HG03045 (cell line): ENCODE measurements around the gene S100A10.
A peak's percentile ranks its signal among the peaks of the same experiment; 100 is the strongest.

ENCODE experiments used
- ATAC-seq: cut with Tn5 transposase; IDR thresholded peaks from one replicate; pipeline ENCODE4 v1.9.1; 2021; ENCODE audit warnings: mild to moderate bottlenecking, moderate library complexity; ENCODE audit not compliant: unreplicated experiment

Gene S100A10

DNA sequence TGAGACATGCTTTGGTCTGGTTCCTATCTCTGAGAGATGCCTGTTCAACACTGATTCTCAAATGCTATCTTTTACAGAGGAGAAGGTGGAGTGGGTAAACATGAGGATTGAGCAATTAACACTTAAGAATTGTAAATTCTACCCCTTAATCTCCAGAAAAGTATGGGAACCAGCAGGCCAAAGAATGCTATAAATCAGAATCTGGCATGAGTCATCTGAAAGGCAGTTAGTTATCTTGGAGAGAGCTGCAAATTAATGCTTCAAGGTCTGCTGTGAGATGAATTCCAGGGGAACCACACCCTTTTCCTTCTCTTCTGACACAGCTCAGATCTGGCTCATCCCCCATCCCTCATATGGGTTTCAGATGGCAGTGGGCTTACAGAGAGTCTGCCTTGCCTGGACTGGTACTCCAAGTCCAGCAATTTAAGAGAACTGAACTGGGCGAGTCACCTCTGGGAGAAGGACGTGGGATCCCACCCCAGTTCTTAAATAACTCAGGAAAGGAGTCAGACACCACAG is 5.2 kb downstream of the S100A10 start:
- ATAC-seq, result no peak

GRCh38 chr1:151986501-151987190 is 7.0 kb downstream of the S100A10 start:
- no peak for ATAC-seq

GRCh38 chr1:151985768-151986167 is 7.9 kb downstream of the S100A10 start:
- no peak for ATAC-seq

DNA sequence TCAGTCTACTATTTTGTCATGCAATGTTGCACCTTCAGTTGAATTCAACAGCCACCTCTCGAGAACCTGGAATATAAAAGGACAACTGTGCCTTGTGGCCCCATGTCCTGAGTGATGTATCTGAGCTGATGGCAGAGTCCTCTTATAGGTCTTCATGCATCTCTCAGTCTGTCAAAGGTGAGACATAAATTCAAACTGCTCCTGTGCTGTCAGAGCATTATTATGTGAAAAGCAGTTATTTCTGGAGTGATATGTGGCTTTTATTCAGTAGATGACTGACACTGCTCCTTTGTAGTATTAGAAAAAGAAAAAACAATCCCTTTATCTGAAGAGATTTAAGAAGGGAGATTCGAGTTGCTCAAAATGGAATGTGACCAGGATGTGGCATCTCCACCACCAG is 8.4 kb downstream of the S100A10 start:
- ATAC-seq, result no peak

GRCh38 chr1:151984313-151984956 is 9.2 kb downstream of the S100A10 start:
- peak; percentile 71 for ATAC-seq

- no peak for ATAC-seq
Measured at GRCh38 chr1:151982300-151983005, 11.2 kb downstream of the S100A10 start.

- no peak for ATAC-seq
Measured at GRCh38 chr1:151981178-151981525, 12.5 kb downstream of the S100A10 start.

- no peak for ATAC-seq
Measured at GRCh38 chr1:151980287-151981177, 13.1 kb downstream of the S100A10 start.

DNA sequence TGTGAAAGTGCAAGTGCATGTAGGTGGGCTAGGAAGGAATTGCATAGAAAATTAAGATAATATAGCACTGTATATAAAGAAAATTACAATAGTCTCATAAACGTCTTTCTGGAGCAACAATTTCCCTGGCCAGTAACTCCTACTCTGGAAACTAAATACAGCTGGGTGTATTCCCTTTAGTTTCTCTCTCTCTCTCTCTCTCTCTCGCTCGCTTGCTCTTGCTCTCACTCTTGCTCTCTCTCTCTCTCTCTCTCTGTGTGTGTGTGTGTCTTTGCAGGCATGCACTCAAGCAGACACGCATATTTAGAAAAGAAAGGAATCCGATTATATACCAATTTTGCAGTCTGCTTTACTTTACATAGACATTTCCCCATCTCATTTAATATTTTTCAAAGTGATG is 14.7 kb downstream of the S100A10 start:
- ATAC-seq, result no peak

GRCh38 chr1:151977662-151978230 is 15.9 kb downstream of the S100A10 start:
- no peak for ATAC-seq

DNA sequence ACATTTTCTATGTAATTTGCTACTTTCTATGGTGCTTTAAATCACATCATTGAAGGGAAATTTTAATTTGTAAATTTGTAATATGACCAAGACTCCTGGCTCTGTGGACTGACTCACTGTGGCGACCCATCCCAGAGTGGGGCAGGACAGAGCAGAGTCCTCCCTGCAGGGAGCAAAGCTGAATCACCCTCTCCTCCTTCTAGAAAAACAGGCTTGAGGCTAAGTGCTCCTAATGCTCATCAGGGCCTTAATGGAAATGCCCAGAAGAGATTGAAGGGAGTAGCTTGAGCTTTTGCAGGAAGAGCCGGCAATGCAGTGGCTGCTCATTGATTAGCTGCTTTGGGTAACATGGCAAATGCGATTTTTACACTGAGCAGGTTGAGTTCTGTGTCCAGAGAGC is 16.8 kb downstream of the S100A10 start:
- no peak for ATAC-seq

- no peak for ATAC-seq
Measured at GRCh38 chr1:151976015-151976343, 17.7 kb downstream of the S100A10 start.

- ATAC-seq, result no peak
Measured at GRCh38 chr1:151975311-151976014, 18.2 kb downstream of the S100A10 start.

DNA sequence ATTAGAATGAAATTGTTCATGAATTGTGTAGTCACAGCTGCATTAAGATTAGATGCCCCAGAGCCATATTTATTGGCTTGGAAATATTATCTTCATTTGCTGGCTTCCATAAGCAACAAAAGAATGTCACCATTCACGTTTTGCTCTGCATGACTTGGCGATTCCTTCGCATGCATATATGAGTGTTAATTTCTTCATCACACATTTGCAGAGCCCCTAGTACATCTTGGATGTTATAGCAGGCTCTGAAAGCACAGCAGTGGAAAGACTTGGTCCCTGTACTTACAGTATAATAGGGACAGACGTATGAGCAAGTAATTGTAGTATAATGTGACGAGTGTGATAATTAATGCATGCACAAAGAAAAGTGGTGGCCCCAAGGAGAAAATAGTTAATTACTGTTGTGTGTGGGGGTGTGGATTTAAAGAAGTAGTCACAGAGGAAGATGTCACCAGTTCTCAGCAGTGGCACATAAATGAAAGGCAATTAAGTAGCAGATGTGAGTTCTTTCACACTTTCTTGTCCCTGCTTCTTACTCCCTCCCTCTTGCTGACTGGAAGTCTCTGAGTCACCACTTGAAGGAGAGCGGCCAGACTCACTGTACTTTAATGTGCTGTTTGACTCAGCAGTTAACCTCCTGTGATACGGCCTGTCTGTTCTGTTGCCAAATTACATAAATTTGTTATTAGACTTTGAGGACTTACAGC is 21.0 kb downstream of the S100A10 start:
- ATAC-seq, result no peak

- ATAC-seq, result no peak
Measured at GRCh38 chr1:151970626-151971025, 23.0 kb downstream of the S100A10 start.

DNA sequence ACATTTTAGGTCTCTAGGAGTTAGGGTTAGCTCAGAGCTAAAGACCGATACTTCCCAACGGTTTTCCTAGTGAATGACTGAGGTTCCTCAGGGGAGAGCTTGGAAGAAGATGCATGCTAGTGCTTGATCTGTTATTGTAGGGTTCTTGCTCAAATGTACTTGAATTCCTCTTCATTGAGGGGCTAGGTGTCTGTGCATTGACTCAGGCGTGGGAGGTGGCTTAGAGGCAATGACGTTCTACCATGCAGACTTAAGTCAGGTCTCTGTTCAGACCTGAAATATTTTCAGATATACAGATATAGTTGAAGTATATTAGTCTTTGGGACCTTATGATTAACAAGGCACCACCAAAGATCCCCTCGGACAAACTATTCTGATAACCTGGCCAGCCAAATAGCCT is 23.5 kb downstream of the S100A10 start:
- no peak for ATAC-seq

- no peak for ATAC-seq
Measured at GRCh38 chr1:151968791-151969399, 24.8 kb downstream of the S100A10 start.

DNA sequence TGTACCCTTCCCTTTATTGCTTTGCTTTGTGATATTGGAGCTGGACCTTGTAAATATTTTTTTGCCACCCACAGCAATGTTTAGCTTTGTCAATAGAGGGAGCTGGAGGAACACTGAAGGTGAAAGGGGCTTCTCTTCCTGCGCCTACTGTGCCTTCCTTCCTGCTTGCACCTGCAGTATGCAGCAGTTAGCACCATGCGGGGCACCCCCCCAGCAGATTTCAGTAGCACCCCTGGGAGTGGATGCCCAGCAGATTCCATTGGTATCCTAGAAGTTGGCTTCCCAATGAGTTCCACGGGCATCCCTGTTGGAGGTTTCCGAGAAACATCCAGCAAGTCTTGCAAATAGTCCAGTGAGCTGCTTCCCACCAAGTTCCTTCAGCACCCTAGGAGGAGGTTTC is 25.6 kb downstream of the S100A10 start:
- ATAC-seq, result no peak

DNA sequence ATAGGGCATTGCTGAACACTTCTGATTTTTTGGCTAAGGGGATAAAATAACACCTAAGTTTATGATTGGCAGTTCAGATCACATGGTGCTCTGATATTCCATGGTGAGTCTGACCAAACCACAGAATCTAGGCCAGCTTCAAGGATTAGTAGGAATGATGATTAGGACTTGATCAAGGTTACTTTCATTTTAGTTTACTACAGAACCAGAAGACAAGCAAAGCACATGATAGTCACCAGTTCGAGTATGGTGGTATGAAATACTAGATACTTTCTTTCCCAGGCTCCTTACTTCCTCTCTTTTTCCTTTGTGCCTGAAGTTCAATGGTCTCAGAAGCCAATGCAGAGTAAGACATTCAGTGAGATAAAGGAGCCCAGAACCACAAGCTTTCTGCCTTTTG is 26.6 kb downstream of the S100A10 start:
- no peak for ATAC-seq
